HG03045 (cell line): ENCODE measurements around the gene BSN.

Experiments used
- ATAC-seq: cut with Tn5 transposase; IDR thresholded peaks from one replicate; pipeline ENCODE4 v1.9.1; 2021; ENCODE audit warnings: mild to moderate bottlenecking, moderate library complexity; ENCODE audit not compliant: unreplicated experiment

Gene BSN

DNA sequence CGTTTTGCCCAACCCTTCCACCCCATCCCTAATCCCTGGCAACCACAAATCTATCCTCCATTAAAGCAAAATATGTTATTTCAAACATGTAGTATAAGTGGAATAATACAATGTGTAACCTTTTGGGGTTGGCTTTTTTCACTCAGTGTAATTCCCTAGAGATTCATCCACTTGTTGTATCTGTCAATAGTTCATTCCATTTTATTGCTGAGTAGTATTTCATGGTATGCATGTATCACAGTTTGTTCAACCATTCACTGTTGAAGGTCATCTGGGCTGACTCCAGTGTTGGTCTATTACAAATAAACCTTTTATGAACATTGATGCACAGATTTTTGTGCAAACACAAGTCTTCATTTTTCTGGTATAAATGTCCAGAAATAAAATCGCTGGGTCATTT, 38.8 kb downstream of the BSN start:
- no peak for ATAC-seq

DNA sequence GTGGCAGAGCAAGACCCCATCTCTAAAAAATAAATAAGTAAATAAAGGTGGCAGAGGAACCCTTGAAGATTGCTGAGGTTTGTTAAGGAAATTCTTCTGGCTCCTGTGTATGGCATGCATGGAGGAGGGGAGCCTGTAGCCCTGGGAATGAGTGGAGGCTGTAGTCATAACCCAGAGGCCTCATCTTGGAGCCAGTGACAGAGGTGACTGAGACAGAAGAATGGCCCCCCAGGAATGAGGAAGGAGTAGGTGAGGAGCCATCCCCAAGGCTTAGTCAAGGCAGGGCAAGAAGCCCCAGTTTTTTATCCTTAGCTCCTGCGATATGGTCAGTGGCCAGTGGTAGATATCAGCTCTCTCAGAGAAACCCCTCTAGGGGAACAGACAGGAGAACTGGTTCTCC, 46.5 kb downstream of the BSN start:
- ATAC-seq = no peak

DNA sequence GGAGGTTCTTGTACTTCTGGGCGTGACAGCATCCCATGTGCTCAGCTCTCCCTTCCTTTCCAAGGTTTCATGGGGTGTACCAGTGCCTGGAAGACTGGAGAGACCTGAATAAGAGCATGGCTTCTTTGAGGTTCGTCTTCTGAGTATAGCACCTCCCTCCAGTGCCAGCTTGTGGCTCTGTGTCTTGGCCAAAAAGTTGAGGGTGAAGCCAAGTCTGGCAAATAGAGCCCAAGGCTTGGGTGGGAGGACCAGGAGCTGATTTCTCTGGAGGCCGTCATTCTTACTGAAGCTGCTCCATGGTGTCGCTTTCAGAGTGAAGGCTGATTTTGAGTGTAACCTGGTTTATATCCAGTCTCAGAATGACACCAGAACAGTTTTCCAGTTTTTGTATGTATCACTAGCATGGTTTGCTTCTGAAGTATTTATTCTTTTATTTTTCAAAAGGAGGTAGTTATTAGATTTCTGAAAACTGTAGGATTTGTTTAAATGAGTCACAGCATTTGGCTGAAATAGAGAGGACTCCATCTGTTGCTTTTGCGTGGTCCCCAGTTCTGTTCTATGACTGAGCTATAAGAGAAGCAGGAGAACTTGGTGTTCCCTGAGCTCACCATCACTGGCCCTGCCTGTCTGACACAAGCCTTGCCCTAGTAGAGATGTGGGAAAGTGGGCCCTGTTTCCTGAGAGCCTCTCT, 47.2 kb downstream of the BSN start:
- ATAC-seq = no peak

GRCh38 chr3:49602049-49602554, 47.8 kb downstream of the BSN start:
- ATAC-seq = no peak

- ATAC-seq = no peak
Measured at GRCh38 chr3:49602877-49603411, 48.7 kb downstream of the BSN start.

GRCh38 chr3:49606427-49606826, 52.1 kb downstream of the BSN start:
- no peak for ATAC-seq

- no peak for ATAC-seq
Measured at GRCh38 chr3:49607105-49607591, 52.9 kb downstream of the BSN start.

DNA sequence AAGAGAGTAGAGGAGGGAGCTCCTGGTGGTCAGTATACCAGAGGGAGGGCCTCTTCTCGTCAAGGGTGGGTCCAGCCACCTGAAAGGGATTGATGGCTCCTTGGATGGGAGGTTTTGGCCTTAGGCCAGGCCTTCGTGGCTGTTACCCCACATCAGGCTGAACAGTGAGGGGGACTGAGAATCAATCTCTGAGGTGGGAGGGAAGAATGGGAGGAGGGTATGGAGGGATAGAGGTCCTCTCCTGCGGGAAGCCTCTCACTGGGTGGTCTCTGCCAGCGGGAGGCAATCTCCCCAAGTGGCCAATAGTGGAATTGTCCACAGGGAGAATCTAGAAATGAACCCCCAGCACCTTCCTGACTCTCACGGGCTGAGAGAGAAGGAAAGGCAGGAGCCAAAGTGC, 53.5 kb downstream of the BSN start:
- no peak for ATAC-seq

- ATAC-seq = no peak
Measured at GRCh38 chr3:49609314-49609713, 55.0 kb downstream of the BSN start.

DNA sequence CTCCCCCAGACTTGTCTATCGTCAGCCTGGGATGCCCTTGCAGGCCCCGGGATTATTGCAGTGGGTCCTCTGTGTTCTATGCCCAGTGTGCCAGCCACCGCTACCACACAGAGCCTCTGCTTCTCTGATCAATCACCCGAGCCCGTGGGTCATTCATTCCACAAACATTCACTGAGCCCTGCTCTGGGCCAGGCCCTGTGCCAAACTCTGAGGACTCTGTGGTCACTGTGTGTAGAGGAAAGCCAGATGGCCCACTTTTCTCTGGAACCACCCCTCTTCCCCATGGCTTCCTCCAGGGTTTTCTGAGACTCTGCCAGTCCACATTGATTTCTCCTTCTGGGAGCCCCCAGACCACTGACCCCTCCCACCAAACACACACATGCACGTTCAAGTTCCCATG, 55.5 kb downstream of the BSN start:
- no peak for ATAC-seq

- ATAC-seq = no peak
Measured at GRCh38 chr3:49610666-49611280, 56.5 kb downstream of the BSN start.

GRCh38 chr3:49611291-49611690, 57.0 kb downstream of the BSN start:
- no peak for ATAC-seq

GRCh38 chr3:49611719-49612118, 57.4 kb downstream of the BSN start:
- ATAC-seq = no peak

GRCh38 chr3:49614936-49615335, 60.7 kb downstream of the BSN start:
- ATAC-seq = no peak

DNA sequence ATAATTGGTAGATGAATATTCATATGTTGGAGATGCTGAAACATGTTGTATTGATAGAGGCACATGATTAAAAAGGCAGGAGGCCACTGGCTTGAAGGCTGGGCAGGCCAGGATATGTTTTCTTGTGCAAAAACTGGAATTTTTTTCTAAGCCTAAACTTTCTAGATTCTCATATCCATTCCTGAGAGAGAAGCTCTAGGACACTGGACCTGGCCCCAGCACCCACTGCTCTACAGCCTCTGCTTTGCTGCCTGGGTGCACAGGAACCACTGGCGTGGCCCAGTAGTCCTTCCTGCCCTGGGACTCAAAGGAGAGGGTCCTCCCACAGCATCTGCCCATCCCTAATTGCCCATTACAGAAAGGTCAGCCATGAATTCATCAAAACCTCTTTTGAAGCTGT, 61.8 kb downstream of the BSN start:
- ATAC-seq = no peak

GRCh38 chr3:49616491-49616941, 62.2 kb downstream of the BSN start:
- ATAC-seq = no peak

DNA sequence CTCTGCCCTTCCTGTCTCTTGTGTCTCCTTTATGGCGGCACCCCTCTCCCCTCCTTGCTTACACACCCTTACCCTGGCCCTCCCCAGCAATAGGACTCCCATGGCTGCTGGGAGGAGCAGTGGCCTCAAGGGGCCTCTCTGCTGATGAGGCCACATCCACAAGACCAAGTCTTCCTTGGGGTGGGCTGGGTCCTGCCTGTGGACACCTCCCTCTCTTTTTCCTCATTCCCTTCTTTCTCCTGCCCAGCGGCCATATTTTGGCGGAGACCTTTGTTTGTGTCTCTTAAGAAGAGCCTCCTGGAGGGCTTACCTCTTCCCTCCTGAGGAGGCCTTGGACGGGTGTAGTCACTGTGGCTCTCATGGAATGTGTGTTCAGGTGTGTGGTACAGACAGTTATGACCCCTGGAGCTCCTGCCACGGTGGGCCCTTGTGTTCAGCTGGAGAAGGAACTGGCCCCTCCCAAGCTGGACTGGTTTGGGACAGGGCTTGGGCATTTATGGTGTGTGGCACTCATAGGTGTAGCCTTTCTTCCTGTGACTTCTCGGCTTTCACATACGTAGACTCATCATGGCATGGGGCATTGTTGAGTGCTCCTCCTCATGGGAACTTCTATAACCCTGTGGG, 63.2 kb downstream of the BSN start:
- ATAC-seq = no peak

DNA sequence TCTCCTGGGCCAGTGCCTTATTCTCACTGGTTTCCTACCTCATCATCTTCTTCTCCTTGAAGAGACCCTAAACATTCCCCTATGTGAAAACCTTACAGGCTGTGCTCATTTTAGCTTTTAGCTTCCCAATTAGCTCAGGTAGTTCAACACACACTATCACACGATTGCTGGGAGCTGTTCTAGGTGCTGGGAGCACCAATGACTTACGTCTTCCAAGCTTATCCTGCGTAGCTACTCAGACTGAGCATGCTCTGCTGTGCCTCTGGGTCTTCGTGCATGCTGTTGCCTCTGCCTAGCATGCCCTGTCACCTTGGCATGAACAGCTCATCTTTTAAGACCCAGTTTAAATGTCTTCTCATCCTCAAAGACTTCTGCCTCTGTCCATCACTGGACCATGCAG, 64.1 kb downstream of the BSN start:
- no peak for ATAC-seq

- ATAC-seq = no peak
Measured at GRCh38 chr3:49619649-49620048, 65.4 kb downstream of the BSN start.

GRCh38 chr3:49620728-49621127, 66.5 kb downstream of the BSN start:
- no peak for ATAC-seq

DNA sequence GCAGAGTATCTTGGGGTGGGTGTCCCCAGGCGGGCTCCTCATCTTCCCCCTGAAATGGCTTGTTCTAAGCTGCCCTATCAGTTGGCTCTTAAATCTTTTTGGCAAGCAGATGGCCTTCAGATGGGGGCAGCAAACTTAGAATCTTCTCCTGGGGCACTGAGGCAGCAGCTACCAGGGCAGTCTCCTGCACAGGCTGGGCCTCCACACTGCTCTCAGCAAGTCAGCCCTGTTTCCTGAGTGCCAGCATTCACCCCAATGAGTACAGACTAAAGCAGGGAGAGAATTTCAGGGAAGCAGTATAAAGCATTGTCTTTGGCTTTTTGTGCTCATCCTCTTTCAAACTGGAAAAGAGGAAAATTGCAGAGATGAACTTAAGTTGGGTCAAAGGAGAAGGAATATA, 68.8 kb downstream of the BSN start:
- ATAC-seq = no peak

- ATAC-seq = no peak
Measured at GRCh38 chr3:49625071-49625470, 70.8 kb downstream of the BSN start.
